ENCODE measurements around the gene ADGRA3.

The ADGRA3 gene

GRCh38 chr4:22428441-22428840, 87.4 kb downstream of the ADGRA3 start:
- H3K27ac ChIP-seq (ENCODE audit: extremely low read depth, low read depth, low read length), result no peak overlapping the region
- CTCF ChIA-PET, result no interaction called here
- POLR2A ChIA-PET, result no interaction called here
- H3K4me3 ChIP-seq (ENCODE audit: low read depth, low read length), result no peak overlapping the region
- no peaks in the 10 kb centered on the region for H3K9me3 ChIP-seq (ENCODE audit: control insufficient read depth, insufficient read depth, low read depth, low read length)
- TF ChIP-seq ZNF777 (tag by site-specific recombination; IDR thresholded peaks at IDR 0.05; ENCODE audit: borderline replicate concordance) (no peak), YY1 (tag by site-specific recombination; IDR thresholded peaks at IDR 0.05) (no peak), ZNF266 (tag by site-specific recombination; IDR thresholded peaks at IDR 0.05; ENCODE audit: low read depth) (no peak), ZNF214 (tag by site-specific recombination; IDR thresholded peaks at IDR 0.05; ENCODE audit: borderline replicate concordance) (no peak), ZNF112 (tag by site-specific recombination; IDR thresholded peaks at IDR 0.05) (no peak), SETDB1 (IDR thresholded peaks at IDR 0.05; ENCODE audit: insufficient read length, low read length) (no peak), ZNF76 (tag by site-specific recombination; IDR thresholded peaks at IDR 0.05; ENCODE audit: borderline replicate concordance, low read depth) (no peak), ZNF555 (tag by site-specific recombination; conservative IDR thresholded peaks at IDR 0.05) (no peak), ZNF26 (tag by site-specific recombination; IDR thresholded peaks at IDR 0.05) (no peak), ZNF404 (tag by site-specific recombination; IDR thresholded peaks at IDR 0.05) (no peak), ZNF366 (tag by site-specific recombination; conservative IDR thresholded peaks at IDR 0.05) (no peak), SP2 (tag by site-specific recombination; IDR thresholded peaks at IDR 0.05) (no peak), ZNF174 (tag by site-specific recombination; IDR thresholded peaks at IDR 0.05) (no peak), ZNF792 (tag by site-specific recombination; IDR thresholded peaks at IDR 0.05) (no peak), ZNF354C (tag by site-specific recombination; IDR thresholded peaks at IDR 0.05; ENCODE audit: borderline replicate concordance, low read depth) (no peak), OSR2 (tag by site-specific recombination; IDR thresholded peaks at IDR 0.05) (no peak), ZNF585B (tag by site-specific recombination; IDR thresholded peaks at IDR 0.05) (no peak)
- TF ChIP-seq, protein P1, sequence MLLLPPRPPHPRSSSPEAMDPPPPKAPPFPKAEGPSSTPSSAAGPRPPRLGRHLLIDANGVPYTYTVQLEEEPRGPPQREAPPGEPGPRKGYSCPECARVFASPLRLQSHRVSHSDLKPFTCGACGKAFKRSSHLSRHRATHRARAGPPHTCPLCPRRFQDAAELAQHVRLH (tag by site-specific recombination; IDR thresholded peaks at IDR 0.05), result no peak
- no peaks in the 10 kb centered on the region for H3K4me1 ChIP-seq (ENCODE audit: control insufficient read depth, insufficient read depth, low read length)
- peaks cover 0 to 11% of the 10 kb centered on the region in 2 experiments; a peak in 1 of 3 replicates for H3K36me3 ChIP-seq (ENCODE audit: control insufficient read depth in 2 of 2, insufficient read depth in 1 of 2, low read length in 2 of 2)

GRCh38 chr4:22427675-22428074, 88.2 kb downstream of the ADGRA3 start:
- Histone ChIP-seq H3K9me3 (ENCODE audit: control insufficient read depth, insufficient read depth, low read depth, low read length) (no peaks in the 10 kb centered on the region), H3K36me3 (ENCODE audit: control insufficient read depth in 2 of 2, insufficient read depth in 1 of 2, low read length in 2 of 2) (peaks cover 0 to 10% of the 10 kb centered on the region in 2 experiments; a peak in 1 of 3 replicates), H3K4me3 (ENCODE audit: low read depth, low read length) (no peak overlapping the region), H3K27ac (ENCODE audit: extremely low read depth, low read depth, low read length) (no peak overlapping the region), H3K4me1 (ENCODE audit: control insufficient read depth, insufficient read depth, low read length) (no peaks in the 10 kb centered on the region)
- TF ChIP-seq ZNF521 (tag by site-specific recombination; IDR thresholded peaks at IDR 0.05) (no peak), ZSCAN18 (tag by site-specific recombination; IDR thresholded peaks at IDR 0.05) (no peak), ZNF488 (tag by site-specific recombination; IDR thresholded peaks at IDR 0.05) (no peak), ZNF311 (tag by site-specific recombination; IDR thresholded peaks at IDR 0.05; ENCODE audit: borderline replicate concordance) (no peak), GLIS2 (tag by site-specific recombination; IDR thresholded peaks at IDR 0.05) (no peak)
- TF ChIP-seq, protein P2, sequence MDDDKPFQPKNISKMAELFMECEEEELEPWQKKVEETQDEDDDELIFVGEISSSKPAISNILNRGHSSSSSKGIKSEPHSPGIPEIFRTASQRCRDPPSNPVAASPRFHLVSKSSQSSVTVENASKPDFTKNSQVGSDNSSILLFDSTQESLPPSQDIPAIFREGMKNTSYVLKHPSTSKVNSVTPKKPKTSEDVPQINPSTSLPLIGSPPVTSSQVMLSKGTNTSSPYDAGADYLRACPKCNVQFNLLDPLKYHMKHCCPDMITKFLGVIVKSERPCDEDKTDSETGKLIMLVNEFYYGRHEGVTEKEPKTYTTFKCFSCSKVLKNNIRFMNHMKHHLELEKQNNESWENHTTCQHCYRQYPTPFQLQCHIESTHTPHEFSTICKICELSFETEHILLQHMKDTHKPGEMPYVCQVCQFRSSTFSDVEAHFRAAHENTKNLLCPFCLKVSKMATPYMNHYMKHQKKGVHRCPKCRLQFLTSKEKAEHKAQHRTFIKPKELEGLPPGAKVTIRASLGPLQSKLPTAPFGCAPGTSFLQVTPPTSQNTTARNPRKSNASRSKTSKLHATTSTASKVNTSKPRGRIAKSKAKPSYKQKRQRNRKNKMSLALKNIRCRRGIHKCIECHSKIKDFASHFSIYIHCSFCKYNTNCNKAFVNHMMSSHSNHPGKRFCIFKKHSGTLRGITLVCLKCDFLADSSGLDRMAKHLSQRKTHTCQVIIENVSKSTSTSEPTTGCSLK (tag by site-specific recombination; IDR thresholded peaks at IDR 0.05), result no peak
- TF ChIP-seq, protein P3, sequence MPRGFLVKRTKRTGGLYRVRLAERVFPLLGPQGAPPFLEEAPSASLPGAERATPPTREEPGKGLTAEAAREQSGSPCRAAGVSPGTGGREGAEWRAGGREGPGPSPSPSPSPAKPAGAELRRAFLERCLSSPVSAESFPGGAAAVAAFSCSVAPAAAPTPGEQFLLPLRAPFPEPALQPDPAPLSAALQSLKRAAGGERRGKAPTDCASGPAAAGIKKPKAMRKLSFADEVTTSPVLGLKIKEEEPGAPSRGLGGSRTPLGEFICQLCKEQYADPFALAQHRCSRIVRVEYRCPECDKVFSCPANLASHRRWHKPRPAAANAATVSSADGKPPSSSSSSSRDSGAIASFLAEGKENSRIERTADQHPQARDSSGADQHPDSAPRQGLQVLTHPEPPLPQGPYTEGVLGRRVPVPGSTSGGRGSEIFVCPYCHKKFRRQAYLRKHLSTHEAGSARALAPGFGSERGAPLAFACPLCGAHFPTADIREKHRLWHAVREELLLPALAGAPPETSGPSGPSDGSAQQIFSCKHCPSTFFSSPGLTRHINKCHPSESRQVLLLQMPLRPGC (tag by site-specific recombination; IDR thresholded peaks at IDR 0.05), result no peak
- ChIA-PET CTCF (interaction anchor here (0.7 kb wide), 1 partner anchor 100 kb away, joined by 3 read pairs; no protein-coding TSS in a partner anchor), POLR2A (no interaction called here)

All from HEK293 (cell line).